K562 (cell line): ENCODE data around the gene KRTAP1-1.

Experiments used
- EP300 ChIP-seq: IDR thresholded peaks from 2 replicates; pipeline ENCODE4 v1.6.1; 2012; ENCODE audit warnings: low read length, improper control_type of control experiment
- RAD21 ChIP-seq, 2 experiments: fragments of 250-450 bp in 1 of 2; fragments of 450-650 bp in 1 of 2; sonication (Bioruptor Pico) in 1 of 2; formaldehyde crosslinking in 1 of 2; IDR thresholded peaks in 1 of 2; conservative IDR thresholded peaks in 1 of 2; 2 replicates each; pipeline versions ENCODE4 v1.4.0 to v1.8.0; 2020 to 2022; ENCODE audit warnings: mild to moderate bottlenecking in 2 of 2, moderate library complexity in 1 of 2
- TF ChIP-seq, protein P1 (sequence below): fragments of 250-450 bp; sonication (Bioruptor Pico); IDR thresholded peaks from 2 replicates; pipeline ENCODE4 v1.8.0; 2021; ENCODE audit warnings: borderline replicate concordance, mild to moderate bottlenecking, moderate library complexity; ENCODE audit not compliant: poor library complexity, severe bottlenecking

GRCh38 chr17:41073676-41074075, 32.4 kb upstream of the KRTAP1-1 start:
- TF ChIP-seq RAD21 (CRISPR knock-in tag; conservative IDR thresholded peaks at IDR 0.05 in 1 of 2, IDR thresholded peaks at IDR 0.05 in 1 of 2): no peak
- TF ChIP-seq, protein P1, sequence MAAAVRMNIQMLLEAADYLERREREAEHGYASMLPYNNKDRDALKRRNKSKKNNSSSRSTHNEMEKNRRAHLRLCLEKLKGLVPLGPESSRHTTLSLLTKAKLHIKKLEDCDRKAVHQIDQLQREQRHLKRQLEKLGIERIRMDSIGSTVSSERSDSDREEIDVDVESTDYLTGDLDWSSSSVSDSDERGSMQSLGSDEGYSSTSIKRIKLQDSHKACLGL (CRISPR knock-in tag): no peak
- no peak for TF ChIP-seq EP300
